ENCODE data around the gene ALOX12B. TPM values are rescaled to one million over a fixed set of nuclear protein-coding genes. Genes with fewer than 3 reads are reported as not detected.

The ALOX12B gene
- polyA plus RNA-seq, 1 of the 3 experiments (the other 2 are of a cell fraction) = 0.20 TPM

DNA sequence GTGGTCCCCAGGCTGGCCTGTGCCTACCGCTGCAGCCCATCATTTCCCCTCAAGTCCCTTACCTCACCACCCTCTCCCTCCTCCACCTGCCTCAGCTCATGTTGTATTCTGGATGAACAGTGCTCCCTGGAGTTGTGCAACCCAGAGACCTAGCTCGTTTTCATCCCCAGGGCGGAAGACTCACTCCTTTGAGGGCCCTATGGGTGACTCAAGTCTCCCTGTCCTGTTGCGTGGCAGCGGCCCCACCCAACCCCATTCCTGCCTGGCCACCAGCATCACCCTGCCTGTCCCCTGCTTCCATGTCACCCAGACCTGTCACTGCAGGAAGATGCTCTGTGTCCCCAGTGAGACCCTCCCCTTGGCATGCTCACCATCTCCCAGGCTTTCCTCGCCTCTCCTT is 3.3 kb downstream of the ALOX12B start:
- no peak for DNase-seq
- TF ChIP-seq YY1 (IDR thresholded peaks at IDR 0.05; ENCODE audit: low read depth) (no peak), GATA2 (CRISPR knock-in tag; IDR thresholded peaks at IDR 0.05) (no peak), FOSL2 (IDR thresholded peaks at IDR 0.05; ENCODE audit: borderline replicate concordance, low read depth) (no peak), FOXM1 (IDR thresholded peaks at IDR 0.05; ENCODE audit: low read depth) (no peak), JUND (IDR thresholded peaks at IDR 0.05) (no peak), EZH2phosphoT487 (IDR thresholded peaks at IDR 0.05; ENCODE audit: borderline replicate concordance, low read depth) (no peak), RAD21 (IDR thresholded peaks at IDR 0.05; ENCODE audit: low read length) (no peak), MXI1 (IDR thresholded peaks at IDR 0.05; ENCODE audit: low read depth, low read length) (no peak), SIN3A (IDR thresholded peaks at IDR 0.05; ENCODE audit: borderline replicate concordance, low read depth, low read length) (no peak), TCF12 (IDR thresholded peaks at IDR 0.05) (no peak), GABPA (IDR thresholded peaks at IDR 0.05; ENCODE audit: low read depth) (no peak), RCOR1 (IDR thresholded peaks at IDR 0.05; ENCODE audit: low read length) (no peak)
- TF ChIP-seq, protein P1, sequence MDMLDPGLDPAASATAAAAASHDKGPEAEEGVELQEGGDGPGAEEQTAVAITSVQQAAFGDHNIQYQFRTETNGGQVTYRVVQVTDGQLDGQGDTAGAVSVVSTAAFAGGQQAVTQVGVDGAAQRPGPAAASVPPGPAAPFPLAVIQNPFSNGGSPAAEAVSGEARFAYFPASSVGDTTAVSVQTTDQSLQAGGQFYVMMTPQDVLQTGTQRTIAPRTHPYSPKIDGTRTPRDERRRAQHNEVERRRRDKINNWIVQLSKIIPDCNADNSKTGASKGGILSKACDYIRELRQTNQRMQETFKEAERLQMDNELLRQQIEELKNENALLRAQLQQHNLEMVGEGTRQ (IDR thresholded peaks at IDR 0.05; ENCODE audit: borderline replicate concordance, low read depth, low read length) = no peak
- TF ChIP-seq, protein P2, sequence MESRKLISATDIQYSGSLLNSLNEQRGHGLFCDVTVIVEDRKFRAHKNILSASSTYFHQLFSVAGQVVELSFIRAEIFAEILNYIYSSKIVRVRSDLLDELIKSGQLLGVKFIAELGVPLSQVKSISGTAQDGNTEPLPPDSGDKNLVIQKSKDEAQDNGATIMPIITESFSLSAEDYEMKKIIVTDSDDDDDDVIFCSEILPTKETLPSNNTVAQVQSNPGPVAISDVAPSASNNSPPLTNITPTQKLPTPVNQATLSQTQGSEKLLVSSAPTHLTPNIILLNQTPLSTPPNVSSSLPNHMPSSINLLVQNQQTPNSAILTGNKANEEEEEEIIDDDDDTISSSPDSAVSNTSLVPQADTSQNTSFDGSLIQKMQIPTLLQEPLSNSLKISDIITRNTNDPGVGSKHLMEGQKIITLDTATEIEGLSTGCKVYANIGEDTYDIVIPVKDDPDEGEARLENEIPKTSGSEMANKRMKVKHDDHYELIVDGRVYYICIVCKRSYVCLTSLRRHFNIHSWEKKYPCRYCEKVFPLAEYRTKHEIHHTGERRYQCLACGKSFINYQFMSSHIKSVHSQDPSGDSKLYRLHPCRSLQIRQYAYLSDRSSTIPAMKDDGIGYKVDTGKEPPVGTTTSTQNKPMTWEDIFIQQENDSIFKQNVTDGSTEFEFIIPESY (IDR thresholded peaks at IDR 0.05; ENCODE audit: borderline replicate concordance, low read depth) = no peak
- TF ChIP-seq, protein P3, sequence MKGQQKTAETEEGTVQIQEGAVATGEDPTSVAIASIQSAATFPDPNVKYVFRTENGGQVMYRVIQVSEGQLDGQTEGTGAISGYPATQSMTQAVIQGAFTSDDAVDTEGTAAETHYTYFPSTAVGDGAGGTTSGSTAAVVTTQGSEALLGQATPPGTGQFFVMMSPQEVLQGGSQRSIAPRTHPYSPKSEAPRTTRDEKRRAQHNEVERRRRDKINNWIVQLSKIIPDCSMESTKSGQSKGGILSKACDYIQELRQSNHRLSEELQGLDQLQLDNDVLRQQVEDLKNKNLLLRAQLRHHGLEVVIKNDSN (IDR thresholded peaks at IDR 0.05; ENCODE audit: borderline replicate concordance, low read depth) = no peak
- TF ChIP-seq, protein P4, sequence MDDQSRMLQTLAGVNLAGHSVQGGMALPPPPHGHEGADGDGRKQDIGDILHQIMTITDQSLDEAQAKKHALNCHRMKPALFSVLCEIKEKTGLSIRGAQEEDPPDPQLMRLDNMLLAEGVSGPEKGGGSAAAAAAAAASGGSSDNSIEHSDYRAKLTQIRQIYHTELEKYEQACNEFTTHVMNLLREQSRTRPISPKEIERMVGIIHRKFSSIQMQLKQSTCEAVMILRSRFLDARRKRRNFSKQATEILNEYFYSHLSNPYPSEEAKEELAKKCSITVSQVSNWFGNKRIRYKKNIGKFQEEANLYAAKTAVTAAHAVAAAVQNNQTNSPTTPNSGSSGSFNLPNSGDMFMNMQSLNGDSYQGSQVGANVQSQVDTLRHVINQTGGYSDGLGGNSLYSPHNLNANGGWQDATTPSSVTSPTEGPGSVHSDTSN (IDR thresholded peaks at IDR 0.05) = no peak
- TF ChIP-seq, protein P5, sequence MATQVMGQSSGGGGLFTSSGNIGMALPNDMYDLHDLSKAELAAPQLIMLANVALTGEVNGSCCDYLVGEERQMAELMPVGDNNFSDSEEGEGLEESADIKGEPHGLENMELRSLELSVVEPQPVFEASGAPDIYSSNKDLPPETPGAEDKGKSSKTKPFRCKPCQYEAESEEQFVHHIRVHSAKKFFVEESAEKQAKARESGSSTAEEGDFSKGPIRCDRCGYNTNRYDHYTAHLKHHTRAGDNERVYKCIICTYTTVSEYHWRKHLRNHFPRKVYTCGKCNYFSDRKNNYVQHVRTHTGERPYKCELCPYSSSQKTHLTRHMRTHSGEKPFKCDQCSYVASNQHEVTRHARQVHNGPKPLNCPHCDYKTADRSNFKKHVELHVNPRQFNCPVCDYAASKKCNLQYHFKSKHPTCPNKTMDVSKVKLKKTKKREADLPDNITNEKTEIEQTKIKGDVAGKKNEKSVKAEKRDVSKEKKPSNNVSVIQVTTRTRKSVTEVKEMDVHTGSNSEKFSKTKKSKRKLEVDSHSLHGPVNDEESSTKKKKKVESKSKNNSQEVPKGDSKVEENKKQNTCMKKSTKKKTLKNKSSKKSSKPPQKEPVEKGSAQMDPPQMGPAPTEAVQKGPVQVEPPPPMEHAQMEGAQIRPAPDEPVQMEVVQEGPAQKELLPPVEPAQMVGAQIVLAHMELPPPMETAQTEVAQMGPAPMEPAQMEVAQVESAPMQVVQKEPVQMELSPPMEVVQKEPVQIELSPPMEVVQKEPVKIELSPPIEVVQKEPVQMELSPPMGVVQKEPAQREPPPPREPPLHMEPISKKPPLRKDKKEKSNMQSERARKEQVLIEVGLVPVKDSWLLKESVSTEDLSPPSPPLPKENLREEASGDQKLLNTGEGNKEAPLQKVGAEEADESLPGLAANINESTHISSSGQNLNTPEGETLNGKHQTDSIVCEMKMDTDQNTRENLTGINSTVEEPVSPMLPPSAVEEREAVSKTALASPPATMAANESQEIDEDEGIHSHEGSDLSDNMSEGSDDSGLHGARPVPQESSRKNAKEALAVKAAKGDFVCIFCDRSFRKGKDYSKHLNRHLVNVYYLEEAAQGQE (IDR thresholded peaks at IDR 0.05; ENCODE audit: low read depth, low read length) = no peak
- TF ChIP-seq, protein P6, sequence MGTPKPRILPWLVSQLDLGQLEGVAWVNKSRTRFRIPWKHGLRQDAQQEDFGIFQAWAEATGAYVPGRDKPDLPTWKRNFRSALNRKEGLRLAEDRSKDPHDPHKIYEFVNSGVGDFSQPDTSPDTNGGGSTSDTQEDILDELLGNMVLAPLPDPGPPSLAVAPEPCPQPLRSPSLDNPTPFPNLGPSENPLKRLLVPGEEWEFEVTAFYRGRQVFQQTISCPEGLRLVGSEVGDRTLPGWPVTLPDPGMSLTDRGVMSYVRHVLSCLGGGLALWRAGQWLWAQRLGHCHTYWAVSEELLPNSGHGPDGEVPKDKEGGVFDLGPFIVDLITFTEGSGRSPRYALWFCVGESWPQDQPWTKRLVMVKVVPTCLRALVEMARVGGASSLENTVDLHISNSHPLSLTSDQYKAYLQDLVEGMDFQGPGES (IDR thresholded peaks at IDR 0.05; ENCODE audit: low read depth, low read length) = no peak
- TF ChIP-seq, protein P7, sequence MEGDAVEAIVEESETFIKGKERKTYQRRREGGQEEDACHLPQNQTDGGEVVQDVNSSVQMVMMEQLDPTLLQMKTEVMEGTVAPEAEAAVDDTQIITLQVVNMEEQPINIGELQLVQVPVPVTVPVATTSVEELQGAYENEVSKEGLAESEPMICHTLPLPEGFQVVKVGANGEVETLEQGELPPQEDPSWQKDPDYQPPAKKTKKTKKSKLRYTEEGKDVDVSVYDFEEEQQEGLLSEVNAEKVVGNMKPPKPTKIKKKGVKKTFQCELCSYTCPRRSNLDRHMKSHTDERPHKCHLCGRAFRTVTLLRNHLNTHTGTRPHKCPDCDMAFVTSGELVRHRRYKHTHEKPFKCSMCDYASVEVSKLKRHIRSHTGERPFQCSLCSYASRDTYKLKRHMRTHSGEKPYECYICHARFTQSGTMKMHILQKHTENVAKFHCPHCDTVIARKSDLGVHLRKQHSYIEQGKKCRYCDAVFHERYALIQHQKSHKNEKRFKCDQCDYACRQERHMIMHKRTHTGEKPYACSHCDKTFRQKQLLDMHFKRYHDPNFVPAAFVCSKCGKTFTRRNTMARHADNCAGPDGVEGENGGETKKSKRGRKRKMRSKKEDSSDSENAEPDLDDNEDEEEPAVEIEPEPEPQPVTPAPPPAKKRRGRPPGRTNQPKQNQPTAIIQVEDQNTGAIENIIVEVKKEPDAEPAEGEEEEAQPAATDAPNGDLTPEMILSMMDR (IDR thresholded peaks at IDR 0.05) = no peak
- TF ChIP-seq, protein P8, sequence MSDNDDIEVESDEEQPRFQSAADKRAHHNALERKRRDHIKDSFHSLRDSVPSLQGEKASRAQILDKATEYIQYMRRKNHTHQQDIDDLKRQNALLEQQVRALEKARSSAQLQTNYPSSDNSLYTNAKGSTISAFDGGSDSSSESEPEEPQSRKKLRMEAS (IDR thresholded peaks at IDR 0.05; ENCODE audit: low read depth) = no peak
- Histone ChIP-seq H2AFZ (ENCODE audit: low read depth) (no peak overlapping the region), H3K9me3 (no peaks in the 10 kb centered on the region), H3K9ac (no peak overlapping the region), H4K20me1 (ENCODE audit: insufficient read depth) (no peaks in the 10 kb centered on the region), H3K9me2 (no peaks in the 10 kb centered on the region), H3K4me3 (ENCODE audit: low read depth in 2 of 2, low read length in 1 of 2) (no peak overlapping the region), H3F3A (replicated peaks; ENCODE audit: insufficient read depth) (no peaks in the 10 kb centered on the region), H3K4me1 (ENCODE audit: control insufficient read depth in 1 of 2, insufficient read depth in 2 of 2, low read depth in 1 of 2, low read length in 1 of 2) (peaks cover 0 to 4% of the 10 kb centered on the region in 2 experiments; a peak in 1 of 4 replicates), H3K79me2 (ENCODE audit: insufficient read depth) (no peaks in the 10 kb centered on the region), H3K4me2 (no peak overlapping the region), H3K27ac (ENCODE audit: low read depth in 2 of 2, low read length in 1 of 2) (no peak overlapping the region), H3K27me3 (ENCODE audit: insufficient read depth) (peaks cover 32% of the 10 kb centered on the region; the same call in 1 of the 2 replicates), H3K36me3 (replicated peaks in 1 of 2; ENCODE audit: control insufficient read depth in 1 of 2, insufficient read depth in 2 of 2, low read length in 1 of 2) (no peaks in the 10 kb centered on the region)
- POLR2A ChIA-PET = no interaction called here
- CTCF ChIA-PET = interaction anchor here (1.9 to 20.8 kb wide), 5 partner anchors 9 to 29 kb away, joined by 8 to 390 read pairs (median 158); partner anchors contain the start of gene ALOXE3
- WGBS (ENCODE audit: low lambda C conversion rate) = 74% methylated on average over 6 of the region's 6 CpGs
